Hepatocyte (in vitro differentiated cells): Measurements from ENCODE around the gene ACOXL. TPM values are rescaled to one million over a fixed set of nuclear protein-coding genes. Genes with fewer than 3 reads are reported as not detected.
A peak's percentile ranks its signal among the peaks of the same experiment; 100 is the strongest.

ENCODE experiments used
- DNase-seq: peaks from one replicate; pipeline ENCODE4 v3.0.0-alpha.2; 2016; ENCODE audit warnings: low spot score
- H2AFZ ChIP-seq: fragments of 200-600 bp; sonication (generic); 2 replicates; pipeline ENCODE4 v1.6.0; 2016; ENCODE audit warnings: antibody characterized with exemption, mild to moderate bottlenecking
- H3K27ac ChIP-seq: fragments of 200-600 bp; sonication (generic); 2 replicates; pipeline ENCODE4 v1.5.1; 2016; ENCODE audit warnings: mild to moderate bottlenecking
- H3K27me3 ChIP-seq: fragments of 200-600 bp; sonication (generic); 2 replicates; pipeline ENCODE4 v1.6.1; 2016
- H3K36me3 ChIP-seq: fragments of 200-600 bp; sonication (generic); replicated peaks from 2 replicates; pipeline ENCODE4 v1.5.1; 2016; ENCODE audit warnings: low read depth; ENCODE audit not compliant: insufficient read depth
- H3K4me1 ChIP-seq: fragments of 200-600 bp; sonication (generic); 2 replicates; pipeline ENCODE4 v1.5.1; 2016; ENCODE audit warnings: mild to moderate bottlenecking, moderate library complexity; ENCODE audit not compliant: insufficient read depth
- H3K4me2 ChIP-seq: fragments of 200-600 bp; sonication (generic); 2 replicates; pipeline ENCODE4 v1.6.0; 2016
- H3K4me3 ChIP-seq: fragments of 200-600 bp; sonication (generic); 2 replicates; pipeline ENCODE4 v1.5.1; 2016; ENCODE audit warnings: mild to moderate bottlenecking
- H3K79me2 ChIP-seq: fragments of 200-600 bp; sonication (generic); 2 replicates; pipeline ENCODE4 v1.6.0; 2017; ENCODE audit warnings: mild to moderate bottlenecking
- H3K9me2 ChIP-seq: fragments of 200-600 bp; sonication (generic); replicated peaks from 2 replicates; pipeline ENCODE4 v1.6.0; 2017; ENCODE audit warnings: mild to moderate bottlenecking; ENCODE audit not compliant: insufficient read depth
- H3K9me3 ChIP-seq: fragments of 200-600 bp; sonication (generic); 2 replicates; pipeline ENCODE4 v1.5.1; 2016; ENCODE audit warnings: low read depth, mild to moderate bottlenecking
- H4K20me1 ChIP-seq: fragments of 200-600 bp; sonication (generic); 2 replicates; pipeline ENCODE4 v1.6.0; 2016; ENCODE audit warnings: mild to moderate bottlenecking; ENCODE audit not compliant: insufficient read depth, poor library complexity, severe bottlenecking
- CTCF ChIP-seq: fragments of 200-600 bp; sonication (generic); IDR thresholded peaks from 2 replicates; pipeline ENCODE4 v1.5.1; 2016; ENCODE audit warnings: antibody characterized with exemption, mild to moderate bottlenecking; ENCODE audit not compliant: poor library complexity
- EZH2 ChIP-seq: fragments of 200-600 bp; sonication (generic); IDR thresholded peaks from 2 replicates; pipeline ENCODE4 v1.6.1; 2016; ENCODE audit warnings: antibody characterized with exemption, mild to moderate bottlenecking, borderline replicate concordance
- EZH2phosphoT487 ChIP-seq: fragments of 200-600 bp; sonication (generic); IDR thresholded peaks from one replicate; pipeline ENCODE4 v1.6.1; 2018; ENCODE audit warnings: antibody characterized with exemption, mild to moderate bottlenecking, low read depth, moderate library complexity; ENCODE audit not compliant: unreplicated experiment, severe bottlenecking
- WGBS: methylation state at CpG from one replicate; pipeline ENCODE4 v1.1.6; 2016; ENCODE audit warnings: low lambda C conversion rate; ENCODE audit errors: missing lambda C conversion rate; 5-methylcytosine and 5-hydroxymethylcytosine counted together
- polyA plus RNA-seq: library from polyadenylated mRNA; unstranded; fragments of >200 nt; fragmentation: Nextera tagmentation; extraction: Ambion mirVana; gene quantifications from 2 replicates; pipeline ENCODE4 v1.2.1, GENCODE V29; 2016
- total RNA-seq: library from RNA; depleted of rRNA; stranded (reverse); fragments of >200 nt; gene quantifications from 2 replicates; pipeline ENCODE4 v1.2.3, GENCODE V29; 2014

The ACOXL gene
- total and polyA plus RNA-seq, 2 experiments from 2014 or later: 0.23 to 1.1 TPM

GRCh38 chr2:110702514-110703380, 29.6 kb upstream of the ACOXL start:
- WGBS: 56% methylated on average over 2 of the region's 2 CpGs

GRCh38 chr2:110707386-110707965, 24.9 kb upstream of the ACOXL start:
- H3K4me1 ChIP-seq: peaks cover 7% of the 10 kb centered on the region
- no peak for DNase-seq
- H3K27me3 ChIP-seq: peaks cover 12% of the 10 kb centered on the region
- no peaks in the 10 kb centered on the region for H3K79me2 ChIP-seq
- H3K4me2 ChIP-seq: no peak overlapping the region
- H3K9me2 ChIP-seq: no peaks in the 10 kb centered on the region
- H3K9me3 ChIP-seq: no peaks in the 10 kb centered on the region
- no peaks in the 10 kb centered on the region for H3K36me3 ChIP-seq
- no peaks in the 10 kb centered on the region for H4K20me1 ChIP-seq
- TF ChIP-seq EZH2 (no peak), EZH2phosphoT487 (no peak), CTCF (no peak)
- no peak overlapping the region for H3K27ac ChIP-seq
- no peak overlapping the region for H3K4me3 ChIP-seq
- WGBS: 76% methylated on average over 1 of the region's 1 CpG
- no peak overlapping the region for H2AFZ ChIP-seq

More at GRCh38 chr2:110702514-110703380, 29.6 kb upstream of the ACOXL start:
- Histone ChIP-seq H2AFZ (no peak overlapping the region), H3K4me1 (no peaks in the 10 kb centered on the region), H3K9me2 (no peaks in the 10 kb centered on the region), H3K9me3 (no peaks in the 10 kb centered on the region), H3K36me3 (no peaks in the 10 kb centered on the region), H3K79me2 (no peaks in the 10 kb centered on the region), H3K4me2 (no peak overlapping the region), H3K27ac (no peak overlapping the region), H3K4me3 (no peak overlapping the region), H4K20me1 (no peaks in the 10 kb centered on the region), H3K27me3 (peaks cover 12% of the 10 kb centered on the region)
- DNase-seq: no peak
- no peak for TF ChIP-seq EZH2phosphoT487

- H3K4me2 ChIP-seq: no peak overlapping the region
- WGBS: 52% methylated on average over 1 of the region's 1 CpG
- DNase-seq: no peak
- no peak overlapping the region for H2AFZ ChIP-seq
- no peak overlapping the region for H3K4me3 ChIP-seq
- H3K27ac ChIP-seq: no peak overlapping the region
- H3K27me3 ChIP-seq: peaks cover 12% of the 10 kb centered on the region
- H3K4me1 ChIP-seq: peaks cover 13% of the 10 kb centered on the region
- H3K79me2 ChIP-seq: no peaks in the 10 kb centered on the region
- no peaks in the 10 kb centered on the region for H4K20me1 ChIP-seq
- no peaks in the 10 kb centered on the region for H3K36me3 ChIP-seq
- no peaks in the 10 kb centered on the region for H3K9me3 ChIP-seq
- H3K9me2 ChIP-seq: no peaks in the 10 kb centered on the region
- no peak for TF ChIP-seq CTCF
- TF ChIP-seq EZH2phosphoT487: no peak
- TF ChIP-seq EZH2: no peak
Observed at GRCh38 chr2:110708455-110708854, 23.9 kb upstream of the ACOXL start.

- H3K36me3 ChIP-seq: no peaks in the 10 kb centered on the region
Observed at GRCh38 chr2:110712737-110713136, 19.6 kb upstream of the ACOXL start.

More at GRCh38 chr2:110712737-110713136, 19.6 kb upstream of the ACOXL start:
- no peak overlapping the region for H3K4me3 ChIP-seq
- H3K9me3 ChIP-seq: no peaks in the 10 kb centered on the region
- peak overlapping the region; percentile 91 for H3K27ac ChIP-seq
- no peaks in the 10 kb centered on the region for H3K9me2 ChIP-seq
- H4K20me1 ChIP-seq: no peaks in the 10 kb centered on the region
- peaks cover 18% of the 10 kb centered on the region for H3K4me1 ChIP-seq
- no peak overlapping the region for H3K4me2 ChIP-seq
- H3K27me3 ChIP-seq: no peaks in the 10 kb centered on the region
- no peak for DNase-seq
- no peaks in the 10 kb centered on the region for H3K79me2 ChIP-seq
- WGBS: 95% methylated on average over 1 of the region's 1 CpG
- no peak for TF ChIP-seq CTCF
- H2AFZ ChIP-seq: no peak overlapping the region
